ENCODE data around the gene DNAH1.
A peak's percentile ranks its signal among the peaks of the same experiment; 100 is the strongest.
"Not testable (repeated sequence)": the region's sequence is repeated elsewhere in the genome, so short reads cannot be mapped to it uniquely, and the experiment has no call there.

DNAH1 gene

GRCh38 chr3:52315977-52316764 lies at the start of gene DNAH1:
Gene DNAH1 (plus strand): TSS chr3:52316319. CDS start chr3:52322443, 6,124 bp downstream.
- DNase-seq: no peak

DNA sequence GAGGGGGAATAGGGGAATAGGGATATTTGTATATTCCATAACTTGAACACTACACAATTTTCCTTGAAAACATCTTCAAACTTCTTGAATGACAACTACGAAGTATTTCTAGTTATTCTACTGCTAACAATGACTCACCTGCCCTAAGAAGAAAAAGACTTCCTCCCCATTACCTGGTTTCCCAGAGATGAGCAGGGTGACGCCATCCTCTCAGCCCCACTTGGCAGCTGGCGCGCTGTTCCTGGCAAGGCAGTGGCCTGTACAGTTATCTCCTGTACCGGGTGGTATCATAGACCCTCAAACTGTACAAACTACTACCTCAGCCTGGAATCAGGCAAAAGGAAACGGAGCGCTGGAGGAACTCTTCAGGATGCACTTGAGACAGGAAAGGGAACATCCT lies 48.1 kb upstream of the DNAH1 start:
- DNase-seq: no peak

GRCh38 chr3:52269776-52270175 lies 46.3 kb upstream of the DNAH1 start:
- no peak for DNase-seq

DNA sequence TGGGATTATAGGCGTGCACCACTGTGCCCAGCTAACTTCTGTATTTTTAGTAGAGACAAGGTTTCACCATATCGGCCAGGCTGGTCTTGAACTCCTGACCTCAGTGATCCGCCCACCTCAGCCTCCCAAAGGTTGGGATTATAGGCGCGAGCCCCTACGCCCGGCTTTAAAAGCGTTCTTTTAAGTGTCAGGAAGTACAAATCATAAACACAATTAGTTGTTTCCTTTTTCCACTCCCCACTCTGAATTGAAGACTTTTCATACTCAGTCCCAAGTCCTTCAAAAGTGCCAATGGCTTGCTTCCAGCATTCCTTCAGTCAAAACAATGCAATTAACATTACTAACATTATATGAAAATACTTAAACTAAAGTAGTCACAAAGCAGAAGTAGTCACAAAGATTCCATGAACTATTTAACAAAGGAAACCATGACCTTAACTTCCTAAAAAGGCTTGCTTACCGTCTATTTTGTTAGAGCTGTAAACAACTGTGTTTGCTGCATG lies 45.8 kb upstream of the DNAH1 start:
- no peak for DNase-seq

DNA sequence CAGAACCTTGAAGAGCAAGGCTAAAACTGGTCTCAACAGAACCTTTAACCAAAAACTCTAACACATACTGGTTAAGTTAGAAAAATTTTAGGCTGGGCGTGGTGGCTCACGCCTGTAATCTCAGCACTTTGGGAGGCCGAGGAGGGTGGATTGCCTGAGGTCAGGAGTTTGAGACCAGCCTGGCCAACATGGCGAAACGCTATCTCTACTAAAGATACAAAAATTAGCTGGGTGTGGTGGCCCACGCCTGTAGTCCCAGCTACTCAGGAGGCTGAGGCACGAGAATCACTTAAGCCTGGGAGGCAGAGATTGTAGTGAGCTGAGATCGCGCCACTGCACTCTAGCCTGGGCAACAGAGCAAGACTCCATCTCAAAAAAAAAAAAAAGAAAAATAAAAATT lies 43.9 kb upstream of the DNAH1 start:
- not testable (repeated sequence) for DNase-seq

- no peak for DNase-seq
These were observed 43.3 kb upstream of the DNAH1 start for GRCh38 chr3:52272831-52273230.

- DNase-seq: not testable (repeated sequence)
These were observed 41.3 kb upstream of the DNAH1 start for GRCh38 chr3:52274781-52275180.

- DNase-seq: peak; percentile 55
These were observed 38.8 kb upstream of the DNAH1 start for GRCh38 chr3:52277071-52277964.

GRCh38 chr3:52277972-52278509 lies 38.1 kb upstream of the DNAH1 start:
- no peak for DNase-seq

DNA sequence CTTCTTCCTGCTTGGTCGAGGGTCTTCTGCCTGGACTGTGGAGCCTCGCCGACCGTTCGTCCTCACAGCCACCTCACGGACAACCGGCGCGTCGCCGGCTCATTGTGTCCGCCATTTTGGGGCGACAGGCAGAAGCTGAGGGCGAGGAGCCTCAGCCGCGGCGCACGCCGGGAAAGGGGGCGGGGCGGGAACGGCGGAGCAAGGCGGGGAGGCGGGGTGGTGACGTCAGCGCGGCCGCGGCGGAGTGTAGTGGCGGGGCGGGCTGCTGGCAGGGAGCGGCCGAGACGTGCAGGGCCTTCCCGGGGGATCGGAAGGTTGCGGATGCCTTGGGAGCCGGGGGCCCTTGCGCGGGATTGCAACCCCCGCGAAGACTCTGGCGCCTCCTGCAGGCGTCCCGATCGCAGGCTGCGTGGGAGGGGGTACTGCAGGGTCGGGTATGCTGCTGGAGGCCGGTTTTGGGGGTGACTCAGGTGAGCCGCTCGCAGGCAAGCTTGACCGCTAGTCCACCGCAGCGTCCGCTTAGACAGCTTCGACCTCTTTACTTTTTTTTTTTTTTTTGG lies 37.5 kb upstream of the DNAH1 start, which contains the start of gene WDR82:
WDR82 (minus strand) TSS at position 140 of the 560 bp plus-strand sequence. CDS start 288 bp downstream, outside the sequence.
- peak; percentile 94 for DNase-seq

GRCh38 chr3:52279596-52279995 lies 36.5 kb upstream of the DNAH1 start:
- no peak for DNase-seq

DNA sequence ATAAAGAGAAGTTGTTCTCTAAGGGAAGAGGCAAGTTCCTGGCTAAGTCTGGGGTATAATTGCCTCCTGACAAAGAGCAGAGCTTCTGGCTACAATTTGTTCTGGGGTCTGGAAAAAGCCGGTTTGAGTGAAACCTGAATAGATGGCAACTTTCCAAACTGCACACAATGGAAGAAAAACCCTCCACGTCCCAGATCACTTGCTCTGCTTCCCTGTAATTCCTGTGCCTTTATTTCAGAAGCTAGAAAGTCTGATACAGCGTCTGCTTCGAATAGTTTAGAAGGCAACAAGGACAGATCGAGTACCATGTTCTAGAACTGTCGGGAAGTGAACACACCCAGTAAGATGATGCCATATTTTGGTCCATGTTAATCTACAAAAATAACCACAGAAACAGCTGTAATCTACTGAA lies 36.1 kb upstream of the DNAH1 start:
- DNase-seq: peak; percentile 31

DNA sequence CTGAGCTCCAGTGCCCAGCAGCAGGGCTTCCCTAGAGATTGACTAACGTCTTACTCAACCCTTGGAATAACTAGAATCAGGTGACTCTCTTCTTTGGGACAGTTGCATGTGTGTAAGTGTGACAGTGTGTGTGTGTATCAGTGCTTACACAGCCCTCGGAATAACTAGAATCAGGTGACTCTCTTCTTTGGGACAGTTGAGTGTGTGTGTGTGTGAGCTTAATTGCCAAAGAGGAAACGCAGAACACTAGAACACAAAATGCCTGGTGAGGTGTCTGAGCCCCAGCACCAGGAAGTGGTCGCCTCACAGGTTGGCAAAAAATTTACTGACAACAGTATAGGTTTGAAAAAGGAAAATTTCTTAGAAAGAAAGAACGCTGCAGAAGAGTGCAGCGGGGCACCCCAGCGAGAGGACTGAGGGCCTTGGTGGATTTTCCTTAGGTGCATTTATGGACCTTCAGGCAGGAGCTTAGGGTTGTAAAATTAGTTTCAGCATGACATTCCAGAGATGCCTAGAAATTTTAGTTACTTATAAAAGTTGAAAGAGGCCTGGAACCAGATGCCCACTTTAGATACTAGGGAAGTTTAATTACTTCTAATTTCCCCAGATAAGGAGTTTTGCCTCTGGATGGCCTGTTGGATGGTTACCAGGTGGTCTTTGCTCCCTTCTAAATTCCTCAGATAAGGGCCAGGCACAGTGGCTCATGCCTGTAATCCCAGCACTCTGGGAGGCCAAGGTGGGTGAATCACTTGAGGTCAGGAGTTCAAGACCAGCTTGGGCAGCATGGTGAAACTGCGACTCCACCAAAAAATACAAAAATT lies 33.9 kb upstream of the DNAH1 start:
- no peak for DNase-seq

DNA sequence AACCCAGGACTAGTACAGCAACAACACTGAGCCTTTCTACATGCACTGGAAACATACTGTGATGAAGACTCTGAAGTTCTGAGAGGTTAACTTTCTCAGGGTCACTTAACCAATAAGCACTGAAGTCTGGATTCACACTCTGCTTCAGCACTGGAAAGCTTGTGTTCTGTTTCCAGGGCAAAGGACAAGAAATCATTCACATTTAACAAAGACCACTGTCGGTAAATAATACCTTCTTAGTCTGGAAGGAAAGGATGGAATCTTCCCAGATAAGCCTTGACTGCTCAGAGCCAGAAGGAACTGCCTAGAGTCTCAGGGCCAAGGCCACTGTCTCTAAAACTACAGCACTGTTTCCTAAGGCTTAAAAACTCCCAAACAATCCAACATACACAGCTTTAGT lies 32.8 kb upstream of the DNAH1 start:
- DNase-seq: no peak

GRCh38 chr3:52284051-52284450 lies 32.1 kb upstream of the DNAH1 start:
- not testable (repeated sequence) for DNase-seq

GRCh38 chr3:52286777-52287110 lies 29.4 kb upstream of the DNAH1 start:
- peak; percentile 24 for DNase-seq

DNA sequence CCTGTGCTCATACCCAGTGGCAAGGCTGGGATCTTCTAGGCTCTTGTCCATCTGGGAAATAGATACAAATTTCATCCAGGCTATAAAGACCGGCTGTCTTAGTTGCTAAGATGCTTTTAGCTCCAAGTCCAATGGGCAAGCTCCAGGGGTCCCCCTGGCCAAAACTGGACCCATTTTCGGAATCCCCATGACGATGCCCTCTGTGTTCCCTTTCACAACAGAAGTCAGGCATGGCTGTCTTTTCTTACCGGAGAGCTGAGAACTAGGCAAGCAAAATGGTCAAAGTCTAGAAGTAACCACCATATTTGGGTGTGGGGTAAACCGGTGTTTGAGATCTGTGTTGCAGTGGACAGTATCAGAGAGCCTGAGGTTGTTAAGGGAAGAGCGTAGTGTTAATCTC lies 27.4 kb upstream of the DNAH1 start:
- no peak for DNase-seq

GRCh38 chr3:52289338-52289746 lies 26.8 kb upstream of the DNAH1 start:
- DNase-seq: no peak

DNA sequence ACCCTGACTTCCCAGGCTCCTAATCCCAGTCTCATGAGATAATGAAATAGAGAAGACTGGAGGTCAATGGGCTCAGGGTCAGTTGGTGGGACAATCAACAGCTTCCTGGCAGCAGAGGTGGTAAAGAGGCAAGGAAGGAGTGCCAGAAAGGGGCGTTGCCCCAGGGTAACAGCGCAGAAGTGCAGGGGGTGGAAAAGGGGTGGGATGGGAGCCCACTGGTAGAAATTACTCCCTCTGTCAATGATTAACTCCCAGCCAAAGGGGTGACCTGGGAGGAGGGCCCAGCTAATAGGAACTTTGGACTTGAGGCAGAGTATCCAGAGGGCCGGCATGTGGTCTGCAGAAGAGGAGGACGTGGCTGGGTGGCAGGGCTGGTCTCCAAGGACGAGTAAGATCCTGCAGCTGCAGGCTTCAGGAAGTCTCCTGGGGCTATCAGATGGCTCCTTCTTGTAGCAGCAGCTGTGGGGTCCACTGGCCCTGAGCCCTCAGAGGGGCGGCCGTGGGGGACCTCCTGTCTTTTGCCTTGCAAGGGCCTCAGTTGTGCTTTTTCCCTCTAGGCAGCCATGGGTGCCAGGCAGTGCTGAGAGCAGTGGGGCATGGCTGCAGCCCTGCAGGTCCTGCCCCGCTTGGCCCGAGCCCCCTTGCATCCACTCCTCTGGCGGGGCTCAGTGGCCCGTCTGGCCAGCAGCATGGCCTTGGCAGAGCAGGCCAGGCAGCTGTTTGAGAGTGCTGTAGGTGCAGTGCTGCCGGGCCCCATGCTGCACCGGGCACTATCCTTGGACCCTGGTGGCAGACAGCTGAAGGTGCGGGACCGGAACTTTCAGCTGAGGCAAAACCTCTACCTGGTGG lies 26.1 kb upstream of the DNAH1 start:
- DNase-seq: no peak

GRCh38 chr3:52290596-52291507 lies 25.3 kb upstream of the DNAH1 start:
- no peak for DNase-seq
